GM19351 (cell line): ENCODE results near the gene UVSSA.
"Not testable (repeated sequence)": the region's sequence is repeated elsewhere in the genome, so short reads cannot be mapped to it uniquely, and the experiment has no call there.

Source experiments
- ATAC-seq: cut with Tn5 transposase; IDR thresholded peaks from one replicate; pipeline ENCODE4 v1.9.1; 2021; ENCODE audit warnings: mild to moderate bottlenecking, moderate library complexity; ENCODE audit not compliant: unreplicated experiment

Gene UVSSA

DNA sequence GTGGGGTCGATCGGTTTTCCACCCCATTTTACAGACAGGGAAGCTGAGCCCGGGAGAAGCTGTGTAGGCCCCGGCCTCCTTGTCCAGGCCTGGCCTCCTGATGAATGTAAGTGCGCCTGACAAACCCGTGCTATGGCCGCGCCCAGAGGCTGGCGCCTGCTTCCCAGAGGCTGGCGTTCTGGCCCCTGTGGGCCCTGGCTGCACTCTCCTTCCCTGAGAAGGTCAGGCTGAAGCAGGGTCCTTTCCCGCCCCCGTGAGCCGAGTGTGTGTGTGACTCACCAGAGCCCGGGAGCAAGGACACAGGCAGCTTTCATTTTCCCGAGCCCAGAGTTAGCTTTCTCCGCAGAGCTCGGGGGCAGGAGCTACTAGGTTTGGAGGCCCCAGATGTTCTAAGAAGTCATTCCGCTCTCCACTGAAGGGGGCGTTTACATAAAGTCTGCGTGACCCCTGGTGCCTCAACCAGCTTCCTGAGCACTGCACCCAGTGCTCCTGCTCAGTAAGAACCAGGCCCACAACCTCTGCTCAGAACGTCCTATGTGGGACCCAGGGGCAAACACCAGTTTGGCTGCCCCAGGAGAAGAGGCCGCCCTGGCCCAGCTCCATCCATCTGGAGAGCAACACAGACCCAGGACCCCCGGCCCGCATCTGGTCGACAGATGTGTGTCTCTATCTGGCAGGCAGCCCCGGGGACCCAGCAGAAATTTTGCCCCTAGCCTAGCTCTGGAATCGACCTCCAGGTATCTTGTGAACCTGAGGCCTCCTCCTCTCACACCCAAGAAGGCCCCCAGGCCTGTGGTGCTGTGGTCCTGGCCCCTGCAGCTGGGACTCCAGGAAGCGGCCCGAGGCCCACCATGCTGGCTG is 13.6 kb downstream of the UVSSA start:
- ATAC-seq: no peak

DNA sequence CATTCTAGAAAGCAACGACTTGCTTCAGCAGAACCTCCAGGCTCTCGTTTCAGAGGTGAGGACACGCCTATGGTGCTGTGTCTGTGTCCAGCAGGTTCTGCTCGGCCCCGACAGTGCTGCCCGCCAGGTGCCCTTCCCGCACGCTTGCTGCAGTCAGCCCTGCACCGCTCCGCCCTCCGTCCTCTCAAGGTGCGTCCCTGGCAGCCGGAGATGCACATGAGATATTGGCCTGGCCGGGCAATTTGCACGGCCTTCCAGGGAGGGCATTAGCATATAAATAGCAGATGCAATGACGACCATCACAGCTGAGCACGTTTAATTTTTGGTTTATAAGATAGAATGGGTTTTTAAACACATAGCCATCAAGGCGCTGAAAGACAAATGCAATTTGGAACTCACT is 14.4 kb downstream of the UVSSA start:
- no peak for ATAC-seq

DNA sequence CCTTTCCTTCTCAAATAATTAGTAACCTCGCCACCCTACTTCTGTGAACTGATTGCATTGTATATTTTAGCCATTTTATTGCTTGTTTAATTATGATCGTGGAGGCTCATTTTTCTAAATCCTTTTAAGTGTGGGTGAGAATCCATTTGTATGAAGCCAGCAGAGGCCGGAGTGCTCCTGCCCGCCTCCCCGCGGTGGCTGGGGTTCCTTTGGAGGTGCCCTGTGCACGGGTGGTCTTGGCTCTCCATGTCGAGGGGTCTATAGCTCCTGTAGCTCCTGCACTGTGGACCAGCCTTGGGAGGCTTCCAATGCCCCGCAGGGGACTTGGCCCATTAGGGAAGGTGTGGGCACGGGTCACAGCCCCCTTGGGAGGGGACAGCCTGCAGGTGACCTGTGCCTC is 15.0 kb downstream of the UVSSA start:
- no peak for ATAC-seq

DNA sequence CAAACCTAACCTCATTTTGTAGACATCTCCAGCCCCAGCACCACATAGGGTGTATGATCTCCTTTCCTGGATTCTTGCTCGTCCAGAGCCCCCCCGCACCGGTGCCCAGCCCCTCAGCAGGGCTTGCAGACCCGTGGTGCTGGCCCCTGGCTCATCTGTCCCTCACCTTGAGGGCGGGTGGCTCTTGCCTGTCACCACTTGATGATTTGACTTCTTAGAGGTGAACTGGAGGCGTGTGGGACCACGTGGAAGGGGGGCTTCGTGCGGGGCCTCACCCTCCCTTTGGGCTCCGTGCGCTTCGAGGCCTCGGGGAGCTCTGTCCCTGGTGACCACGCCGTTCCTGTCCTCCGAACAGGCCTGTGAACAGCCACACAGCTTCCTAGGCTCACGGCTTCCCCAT is 15.5 kb downstream of the UVSSA start:
- no peak for ATAC-seq

DNA sequence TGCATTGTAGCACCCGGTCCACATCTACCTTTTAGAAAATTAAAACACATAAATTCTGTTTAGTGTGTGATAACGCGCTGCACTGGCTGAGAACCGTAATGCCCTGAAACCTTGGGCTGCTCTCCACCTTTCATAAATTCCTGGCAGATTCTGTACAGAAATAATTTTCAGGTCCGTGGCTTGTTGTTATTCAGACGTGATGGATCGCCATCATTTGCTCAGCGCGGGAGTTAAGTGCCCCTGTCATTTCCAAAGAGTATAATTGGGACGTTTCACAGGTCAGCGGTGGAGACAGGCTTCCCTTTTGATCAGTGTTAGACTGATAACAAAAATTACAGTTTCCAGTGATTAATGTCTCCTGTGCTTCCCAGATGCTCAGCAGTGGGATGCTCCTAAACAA is 16.5 kb downstream of the UVSSA start:
- no peak for ATAC-seq

DNA sequence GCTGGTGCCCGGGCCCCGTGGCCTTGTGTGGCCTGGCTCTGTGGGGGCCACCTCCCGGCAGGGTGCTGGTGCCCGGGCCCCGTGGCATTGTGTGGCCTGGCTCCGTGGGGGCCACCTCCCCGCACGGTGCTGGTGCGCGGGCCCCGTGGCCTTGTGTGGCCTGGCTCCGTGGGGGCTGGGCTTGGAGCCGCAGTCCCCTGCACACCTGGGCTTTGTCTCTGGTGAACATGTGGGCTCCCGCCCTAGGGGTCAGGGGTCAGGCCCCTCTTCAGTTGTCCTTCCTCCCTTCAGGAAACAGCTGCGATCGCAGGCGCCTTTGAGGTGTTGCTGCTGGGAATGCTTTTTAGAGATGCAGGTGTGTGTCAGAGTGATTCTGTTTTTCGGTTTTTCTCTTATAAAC is 17.2 kb downstream of the UVSSA start:
- ATAC-seq: no peak

DNA sequence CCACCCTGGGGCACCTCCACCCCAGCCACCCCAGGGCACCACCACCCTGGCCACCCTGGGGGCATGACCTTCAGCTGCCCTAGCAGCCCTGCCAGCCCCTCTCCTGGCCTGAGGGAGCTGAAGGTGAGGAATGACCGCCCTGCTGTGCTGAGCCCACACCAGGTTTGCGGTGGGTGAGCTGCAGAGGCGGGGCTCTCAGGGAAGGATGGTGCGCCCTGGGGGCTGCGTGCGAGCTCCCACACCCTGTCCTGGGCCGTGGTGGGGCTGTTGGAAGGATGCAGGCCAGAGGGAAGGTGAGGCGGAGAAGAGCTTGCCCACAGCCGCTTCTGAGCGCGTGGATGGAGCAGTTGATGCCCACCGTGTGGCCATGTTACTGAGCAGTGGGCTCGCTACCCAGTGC is 17.7 kb downstream of the UVSSA start:
- no peak for ATAC-seq

DNA sequence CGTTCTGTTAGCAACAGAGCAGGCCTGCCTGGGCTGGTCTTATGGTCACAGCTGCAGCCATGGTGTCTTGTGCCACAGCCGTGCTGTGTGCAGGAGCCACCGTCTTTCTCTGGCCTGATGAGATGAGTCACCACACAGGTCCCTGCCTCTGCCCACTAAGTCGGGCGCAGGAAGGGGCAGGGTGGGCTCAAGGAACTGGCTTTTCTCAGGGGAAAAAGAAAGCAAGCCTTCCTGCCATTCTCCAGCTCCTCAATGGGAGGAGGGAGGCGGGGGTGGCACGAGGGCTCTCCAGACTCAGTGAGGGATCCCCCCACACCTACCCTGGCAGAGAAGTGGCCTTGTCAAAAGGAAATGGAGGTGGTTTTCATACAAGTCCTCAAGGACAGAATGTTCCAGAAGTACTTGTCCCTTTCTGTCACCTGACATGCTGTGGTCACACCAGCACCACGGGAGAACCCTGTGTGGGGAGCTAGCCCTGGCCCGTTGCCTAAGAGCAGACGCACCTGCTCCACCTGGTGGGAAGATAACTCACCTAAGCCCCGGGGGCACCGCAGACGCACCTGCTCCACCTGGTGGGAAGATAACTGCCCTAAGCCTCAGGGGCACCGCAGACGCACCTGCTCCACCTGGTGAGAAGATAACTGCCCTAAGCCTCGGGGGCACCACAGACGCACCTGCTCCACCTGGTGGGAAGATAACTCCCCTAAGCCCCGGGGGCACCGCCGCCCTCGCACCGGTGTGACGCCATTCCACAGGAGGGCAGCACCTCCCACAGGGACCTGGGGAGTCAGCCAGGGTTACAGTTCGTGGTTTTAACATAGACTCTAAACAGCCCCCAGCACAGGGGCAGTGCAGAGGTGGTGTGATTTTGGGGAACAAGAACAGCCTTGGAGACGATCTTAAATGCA is 18.5 kb downstream of the UVSSA start:
- no peak for ATAC-seq

DNA sequence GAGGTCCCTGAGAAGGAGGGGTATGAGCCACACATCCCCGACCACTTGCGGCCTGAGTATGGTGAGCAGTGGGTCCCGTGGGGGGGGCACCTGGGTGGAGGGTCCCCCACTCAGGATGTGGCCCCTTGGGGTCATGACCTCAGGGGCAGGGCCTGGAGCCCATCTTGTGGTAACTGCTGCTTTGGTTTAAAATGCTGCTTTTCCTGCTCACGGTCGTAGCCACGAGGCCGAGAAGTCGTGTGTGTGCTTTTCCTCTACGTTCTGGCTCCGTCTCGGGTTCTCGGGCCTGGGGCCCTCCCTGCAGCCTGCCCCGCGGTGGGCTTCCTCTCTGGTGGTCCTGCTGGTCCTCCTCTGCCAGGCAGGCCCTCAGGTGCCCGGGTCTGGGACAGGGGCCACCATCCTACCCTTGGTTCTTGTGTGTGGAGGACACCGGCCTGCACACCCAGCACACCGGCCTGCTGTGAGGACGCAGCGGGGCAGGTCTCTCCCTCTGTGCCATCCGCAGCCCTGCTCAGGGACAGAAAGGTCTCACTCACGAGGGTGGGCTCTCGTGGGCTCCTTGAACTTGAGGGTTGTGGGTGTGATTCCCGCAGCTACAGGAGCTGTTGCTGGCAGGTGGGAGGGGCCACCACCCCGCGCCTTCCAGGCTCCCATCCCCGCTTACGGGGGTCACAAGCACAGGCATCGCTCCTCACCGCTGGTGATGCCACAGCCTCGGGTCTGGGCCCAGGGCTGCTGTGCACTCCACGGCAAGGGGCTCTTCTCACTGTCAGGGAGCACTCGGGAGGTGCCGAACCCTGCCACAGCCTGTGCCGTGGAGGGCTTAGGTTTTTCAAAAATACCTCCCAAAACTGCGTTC is 19.6 kb downstream of the UVSSA start:
- no peak for ATAC-seq

DNA sequence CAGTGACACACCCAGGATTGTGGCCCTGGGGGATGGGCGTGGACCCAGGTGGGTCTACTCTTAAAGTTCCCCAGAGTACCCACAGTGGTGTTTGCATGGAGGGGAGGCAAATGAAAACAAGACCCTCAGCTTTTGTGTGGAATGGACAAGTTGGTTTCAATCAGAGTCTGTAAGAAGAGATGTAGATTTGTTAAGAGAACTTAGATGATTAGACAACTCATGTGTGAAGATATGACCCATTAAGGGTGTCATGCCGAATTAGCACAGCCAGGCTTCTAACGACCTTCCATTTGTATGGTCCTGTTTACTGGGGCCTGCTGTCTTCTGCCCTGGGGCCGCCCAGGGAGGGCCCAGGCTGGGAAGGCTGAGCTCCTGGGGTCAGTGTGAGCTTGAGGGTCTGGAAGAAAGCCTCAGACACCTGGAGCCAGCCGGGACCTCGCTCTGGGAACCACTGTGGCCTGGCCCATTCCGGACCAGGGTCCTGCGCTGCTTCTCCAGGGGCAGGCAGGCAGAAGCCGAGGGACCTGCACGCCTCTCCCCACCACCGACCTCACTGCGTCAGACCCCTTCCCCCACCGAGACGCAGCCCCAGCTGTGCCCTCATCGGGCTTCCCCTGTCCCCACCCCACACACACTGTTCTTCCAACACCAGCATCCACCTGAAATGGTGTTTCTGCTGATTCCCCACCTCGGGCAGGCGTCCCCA is 20.4 kb downstream of the UVSSA start:
- ATAC-seq: no peak

DNA sequence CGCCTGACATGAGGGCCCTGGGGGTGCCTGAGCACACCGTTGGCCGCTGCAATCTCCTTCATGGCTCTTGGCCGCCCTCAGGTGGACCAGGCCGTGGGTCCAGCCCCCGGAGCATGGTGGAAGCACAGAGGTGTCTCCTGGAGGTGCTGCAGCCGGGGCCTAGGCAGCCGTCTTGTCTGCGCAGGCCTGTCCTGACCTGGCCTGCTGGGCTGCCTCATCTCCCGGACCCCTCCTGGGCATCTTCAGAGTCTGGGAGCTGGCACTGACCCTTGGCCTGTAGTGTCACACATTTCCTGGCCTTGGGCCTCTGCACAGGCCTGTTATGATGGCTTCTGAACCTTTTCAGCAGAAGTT is 20.9 kb downstream of the UVSSA start:
- no peak for ATAC-seq

DNA sequence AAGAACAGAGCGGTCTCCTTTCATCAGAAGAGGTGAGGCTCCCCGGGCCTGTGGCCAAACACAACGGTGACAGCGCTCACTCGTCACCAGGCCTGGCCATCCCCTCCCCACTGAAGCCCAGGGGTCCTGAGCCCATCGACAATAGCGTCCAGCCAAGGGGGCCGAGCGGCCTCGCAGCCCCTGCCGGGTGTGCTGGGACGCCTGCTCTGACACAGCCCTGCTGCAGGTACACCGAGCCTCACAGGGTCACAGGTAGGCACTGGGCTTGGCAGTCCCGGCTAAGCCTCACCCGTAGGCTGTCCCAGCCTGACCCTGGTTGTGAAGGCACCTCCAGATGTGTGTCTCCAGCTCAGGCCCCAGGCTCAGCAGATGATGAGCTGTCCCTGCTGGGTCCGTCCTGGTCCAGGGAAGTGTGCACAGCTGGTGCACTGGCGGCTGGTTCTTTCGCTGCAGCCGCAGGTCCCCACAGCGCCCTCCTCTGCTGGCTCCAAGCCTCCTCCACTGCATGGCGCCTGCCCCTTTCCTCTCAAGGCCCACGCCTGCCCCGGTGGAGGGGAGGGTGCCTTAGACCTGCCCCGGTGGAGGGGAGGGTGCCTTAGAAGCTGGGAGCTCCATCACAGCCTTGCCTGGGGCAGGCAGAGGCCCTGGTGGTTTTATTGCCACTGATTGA is 21.5 kb downstream of the UVSSA start:
- ATAC-seq: no peak

DNA sequence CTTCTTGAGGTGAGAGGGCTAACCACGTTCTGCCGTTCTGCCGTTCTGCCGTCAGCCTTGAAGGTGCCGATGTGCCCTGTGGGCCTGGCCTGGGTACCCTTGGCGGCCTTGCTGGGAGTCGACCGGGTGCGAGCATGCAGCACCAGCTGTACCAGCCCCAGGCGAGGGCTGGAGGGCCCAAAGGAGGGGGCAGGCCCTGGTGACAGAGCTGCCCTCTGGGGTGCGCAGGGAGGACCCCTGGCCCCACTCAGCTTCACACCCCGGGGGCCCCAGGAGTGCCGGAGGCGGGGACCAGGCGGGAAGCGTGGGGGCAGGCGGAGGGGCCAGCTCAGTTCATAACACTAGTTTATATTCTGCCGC is 22.1 kb downstream of the UVSSA start:
- no peak for ATAC-seq

DNA sequence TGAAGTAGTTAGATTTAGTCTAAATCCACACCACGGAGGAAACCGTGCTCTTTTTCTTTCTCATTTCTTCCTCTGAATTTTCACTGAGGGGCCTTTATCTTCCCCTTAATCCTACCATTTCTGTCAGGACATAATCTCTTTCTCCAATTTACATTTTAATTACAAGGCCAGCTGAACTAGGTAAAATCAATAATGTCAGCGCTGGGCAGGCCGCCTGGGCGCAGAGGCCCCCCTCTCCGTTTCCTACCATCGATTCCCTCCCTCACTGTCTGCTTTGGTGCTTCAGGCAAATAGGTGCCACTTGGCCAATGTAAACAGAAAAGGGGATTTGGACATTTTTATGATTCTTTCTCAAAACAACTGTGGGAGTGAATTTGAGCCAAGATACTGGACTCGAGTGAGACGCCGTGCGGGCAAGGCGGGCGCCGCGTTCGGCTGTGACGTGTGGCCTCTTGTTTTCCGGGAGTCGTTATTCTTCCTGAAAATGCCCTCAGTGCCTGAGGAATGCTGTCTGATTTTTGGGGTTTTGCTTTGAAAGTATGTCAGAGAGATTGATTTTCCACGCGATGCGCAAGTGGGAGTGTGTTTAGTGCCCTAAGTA is 22.6 kb downstream of the UVSSA start:
- ATAC-seq: no peak

DNA sequence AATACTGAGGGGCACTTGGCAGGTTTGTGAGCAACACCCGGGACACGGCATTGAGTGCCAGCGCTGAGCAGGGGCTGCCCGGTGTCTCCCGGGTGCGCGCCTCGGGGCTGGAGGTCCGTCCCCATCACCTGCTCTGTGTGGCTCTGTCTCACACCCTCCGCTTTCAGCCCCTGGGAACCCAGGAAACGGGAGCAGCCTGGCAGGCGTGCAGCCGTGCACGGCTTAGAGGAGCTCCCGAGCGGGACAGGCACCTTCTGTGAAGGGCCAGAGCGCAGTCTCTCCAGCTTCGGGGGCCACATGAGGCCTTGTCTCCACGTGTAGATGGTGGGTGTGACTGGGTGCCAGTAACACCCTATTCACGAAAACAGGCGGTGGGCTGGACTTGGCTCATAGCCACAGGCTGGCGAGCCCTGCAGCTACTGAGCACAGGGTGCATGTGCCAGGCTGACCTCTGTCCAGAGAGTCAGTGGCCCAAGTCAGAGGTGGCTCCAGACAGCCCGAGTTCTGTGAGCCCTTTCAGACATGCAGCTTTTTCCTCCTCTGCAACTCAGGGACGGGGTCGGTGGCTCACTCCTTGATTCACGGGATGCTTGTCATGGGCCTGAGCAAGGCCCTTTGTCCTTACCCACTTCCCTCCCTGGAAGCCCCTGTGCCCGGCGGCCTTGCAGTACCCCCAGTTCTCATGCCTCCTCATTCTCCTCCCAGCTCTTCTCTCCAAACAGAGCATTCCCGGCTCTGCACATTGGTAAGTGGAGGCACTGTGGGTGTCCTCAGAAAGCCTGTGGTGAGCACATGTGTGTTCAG is 23.5 kb downstream of the UVSSA start:
- ATAC-seq: no peak

DNA sequence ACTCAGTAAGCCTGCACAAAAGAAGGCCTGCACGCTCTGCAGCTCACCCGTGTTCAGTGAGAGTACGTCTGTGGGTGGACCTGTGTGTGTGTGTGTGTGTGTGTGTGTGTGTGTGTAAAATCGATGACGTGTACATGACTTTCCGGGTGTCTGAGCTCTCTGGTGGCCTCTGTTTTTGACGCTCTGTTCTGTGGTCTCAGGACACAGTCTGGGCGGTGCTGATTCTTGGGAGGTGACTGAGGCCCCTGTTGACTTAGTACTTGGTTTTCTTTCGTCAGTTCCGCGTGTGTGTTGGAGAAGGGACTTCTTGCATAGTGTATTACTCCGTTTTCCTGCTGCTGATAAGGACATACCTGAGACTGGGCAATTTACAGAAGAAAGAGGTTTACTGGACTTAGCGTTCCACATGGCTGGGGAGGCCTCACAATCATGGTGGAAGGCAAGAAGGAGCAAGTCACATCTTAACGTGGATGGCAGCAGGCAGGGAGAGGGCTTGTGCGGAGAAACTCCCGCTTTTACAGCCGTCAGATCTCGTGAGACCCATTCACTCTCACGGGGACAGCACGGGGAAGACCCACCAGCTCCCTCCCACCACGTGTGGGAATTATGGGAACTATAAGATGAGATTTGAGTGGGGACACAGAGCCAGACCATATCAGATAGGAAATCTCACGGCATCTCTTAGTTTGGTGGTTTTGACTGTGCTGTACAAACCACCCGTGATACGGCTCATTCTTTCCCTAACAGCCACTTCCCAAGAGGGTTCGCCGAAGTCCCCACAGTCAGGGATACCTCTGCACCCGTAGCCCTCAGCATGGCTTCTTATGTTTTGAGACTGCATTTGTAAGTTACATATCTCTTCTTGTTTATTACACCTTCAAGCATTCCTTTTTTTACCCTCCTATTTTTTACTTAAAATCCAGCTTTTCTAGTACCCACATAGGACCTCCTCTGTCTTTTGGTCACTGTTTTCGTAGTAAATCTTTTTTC is 24.5 kb downstream of the UVSSA start:
- ATAC-seq: no peak

DNA sequence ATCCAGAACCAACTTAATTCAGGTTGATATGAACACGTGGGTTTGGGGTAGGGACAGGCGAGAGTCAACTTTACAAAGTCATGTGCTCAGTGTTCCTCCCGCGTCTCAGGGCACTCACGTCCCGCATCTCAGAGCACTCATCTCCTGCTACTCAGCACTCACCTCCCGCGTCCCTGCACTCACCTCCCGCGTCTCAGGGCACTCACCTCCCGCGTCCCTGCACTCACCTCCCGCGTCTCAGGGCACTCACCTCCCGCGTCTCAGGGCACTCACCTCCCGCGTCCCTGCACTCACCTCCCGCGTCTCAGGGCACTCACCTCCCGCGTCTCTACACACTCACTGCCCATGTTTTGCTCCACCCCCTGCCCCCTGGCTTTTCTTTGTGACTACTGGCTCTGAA is 25.6 kb downstream of the UVSSA start:
- not testable (repeated sequence) for ATAC-seq
